ENCODE data around the gene AP4E1.

DNA sequence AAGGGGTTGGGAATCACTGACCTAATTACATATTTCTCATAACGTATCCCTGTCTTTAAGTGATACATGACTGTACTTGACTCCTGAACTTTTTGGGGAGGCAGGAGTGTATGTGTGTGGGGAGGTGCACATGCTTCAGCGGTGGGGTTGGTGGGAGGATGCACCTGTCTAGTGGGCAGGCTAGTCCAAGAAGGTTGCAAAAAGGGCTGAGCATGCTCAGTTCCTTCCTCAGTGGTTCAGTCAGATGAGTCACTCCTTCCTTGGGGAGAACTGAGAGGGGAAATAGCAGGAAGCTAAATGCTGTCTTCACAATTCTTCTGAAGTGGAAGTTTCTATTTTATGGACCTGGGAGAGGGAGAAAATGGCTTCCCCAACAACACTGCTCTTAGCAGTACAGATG is 24.6 kb upstream of the AP4E1 start:
- TF ChIP-seq SP1 (IDR thresholded peaks at IDR 0.05) = no peak
- TF ChIP-seq BHLHE40 (IDR thresholded peaks at IDR 0.05; ENCODE audit: borderline replicate concordance) = no peak
